ENCODE measurements around the gene UCP3. TPM values are rescaled to one million over a fixed set of nuclear protein-coding genes. Genes with fewer than 3 reads are reported as not detected.

The UCP3 gene
- total RNA-seq, 4 donors from 2014 or later = 0.74 to 2.8 (median 1.2) TPM

DNA sequence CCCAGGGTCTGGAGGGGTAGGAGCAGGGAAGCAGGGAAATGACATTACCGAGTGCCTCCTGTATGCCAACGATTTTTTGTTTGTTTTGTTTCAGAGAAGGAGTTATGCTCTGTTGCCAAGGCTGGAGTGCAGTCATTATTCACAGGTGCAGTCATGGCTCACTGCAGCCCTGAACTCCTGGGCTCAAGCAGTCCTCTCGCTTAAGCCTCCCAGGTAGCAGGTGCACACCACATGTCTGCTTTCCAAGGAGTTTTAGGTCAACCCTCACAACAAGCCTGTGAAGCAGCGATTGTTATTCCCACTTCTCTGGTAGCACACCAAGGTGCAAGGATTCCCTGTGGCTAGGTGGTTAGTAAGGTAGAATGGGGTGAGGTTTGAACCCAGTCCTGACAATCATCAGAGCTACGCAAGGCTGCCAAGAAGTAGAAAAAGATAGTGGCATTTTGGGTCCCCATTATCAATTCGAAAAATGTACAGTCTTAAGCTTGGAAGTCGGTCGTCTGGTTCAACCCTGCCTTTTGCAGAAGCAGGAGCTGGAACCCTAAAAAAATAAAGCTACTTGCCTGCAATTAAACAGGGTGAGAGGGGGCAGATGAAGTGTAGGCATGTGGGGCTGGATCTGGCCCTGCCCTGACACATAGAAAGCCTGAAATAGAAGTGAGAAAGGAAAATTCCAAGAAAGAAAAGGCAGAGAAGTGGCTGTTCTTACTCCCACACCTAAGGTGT, 9.1 kb downstream of the UCP3 start:
- DNase-seq (ENCODE audit: low spot score) (no peak), ATAC-seq (ENCODE audit: low FRiP score) (no peak)
- TF ChIP-seq CTCF (IDR thresholded peaks at IDR 0.05) = no peak

DNA sequence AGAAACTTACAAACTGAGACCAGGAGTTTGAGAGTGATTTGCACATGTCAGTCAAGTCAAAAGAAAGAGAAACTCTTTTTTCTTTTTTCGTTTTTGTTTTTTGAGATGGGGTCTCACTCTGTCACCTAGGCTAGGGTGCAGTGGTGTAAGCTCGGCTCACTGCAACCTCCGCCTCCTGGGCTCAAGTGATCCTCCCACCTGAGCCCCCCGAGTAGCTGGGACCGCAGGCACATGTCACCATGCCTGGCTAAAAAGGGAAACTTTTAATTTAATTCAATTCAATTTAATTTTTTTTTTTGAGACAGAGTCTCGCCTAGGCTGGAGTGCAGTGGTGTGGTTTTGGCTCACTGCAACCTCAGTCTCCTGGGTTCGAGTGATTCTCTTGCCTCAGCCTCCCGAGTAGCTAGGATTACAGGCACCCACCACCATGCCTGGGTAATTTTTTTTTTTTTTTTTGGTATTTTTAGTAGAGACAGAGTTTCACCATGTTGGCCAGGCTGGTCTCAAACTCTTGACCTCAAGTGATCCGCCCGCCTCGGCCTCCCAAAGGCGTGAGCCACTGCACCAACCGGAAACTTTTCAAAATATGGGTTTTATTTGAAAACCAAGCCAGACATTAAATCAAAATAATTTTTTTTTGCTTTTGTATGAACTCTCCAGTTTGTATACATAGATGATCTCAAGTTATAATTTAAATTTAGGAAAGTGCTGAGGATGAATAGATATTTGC, 9.9 kb downstream of the UCP3 start:
- ATAC-seq (ENCODE audit: low FRiP score) (no peak), DNase-seq (ENCODE audit: low spot score) (no peak)
- no peak for TF ChIP-seq CTCF (IDR thresholded peaks at IDR 0.05)

DNA sequence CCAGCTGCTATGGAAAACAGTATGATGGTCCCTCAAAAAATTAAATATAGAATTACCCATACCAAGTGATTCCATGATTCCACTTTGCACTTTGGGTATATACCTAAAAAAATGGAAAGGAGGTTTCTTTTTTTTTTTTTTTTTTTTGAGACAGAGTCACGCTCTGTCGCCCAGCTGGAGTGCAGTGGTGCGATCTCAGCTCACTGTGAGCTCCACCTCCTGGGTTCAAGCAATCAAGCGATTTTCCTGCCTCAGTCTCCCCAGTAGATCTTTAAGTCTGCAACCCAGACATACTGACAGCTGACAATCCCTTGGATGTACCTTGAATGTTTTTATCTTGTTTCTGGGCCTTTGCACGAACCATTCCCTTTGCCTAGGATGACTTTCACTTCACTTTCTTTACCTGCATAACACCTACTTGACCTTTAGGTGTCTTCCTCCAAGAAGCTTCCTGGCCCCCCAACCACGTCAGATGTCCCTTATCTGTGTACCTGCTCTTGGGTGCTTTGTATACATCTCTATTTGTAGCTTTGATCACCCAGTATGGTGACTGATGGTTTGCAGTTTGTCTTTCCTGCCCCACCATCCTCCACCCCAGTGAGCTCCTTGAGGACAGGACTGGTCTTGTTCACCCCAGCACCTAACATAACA, 11.6 kb downstream of the UCP3 start:
- no peak for ATAC-seq (ENCODE audit: low FRiP score)
- DNase-seq (ENCODE audit: low spot score) = no peak
- no peak for TF ChIP-seq CTCF (IDR thresholded peaks at IDR 0.05)

DNA sequence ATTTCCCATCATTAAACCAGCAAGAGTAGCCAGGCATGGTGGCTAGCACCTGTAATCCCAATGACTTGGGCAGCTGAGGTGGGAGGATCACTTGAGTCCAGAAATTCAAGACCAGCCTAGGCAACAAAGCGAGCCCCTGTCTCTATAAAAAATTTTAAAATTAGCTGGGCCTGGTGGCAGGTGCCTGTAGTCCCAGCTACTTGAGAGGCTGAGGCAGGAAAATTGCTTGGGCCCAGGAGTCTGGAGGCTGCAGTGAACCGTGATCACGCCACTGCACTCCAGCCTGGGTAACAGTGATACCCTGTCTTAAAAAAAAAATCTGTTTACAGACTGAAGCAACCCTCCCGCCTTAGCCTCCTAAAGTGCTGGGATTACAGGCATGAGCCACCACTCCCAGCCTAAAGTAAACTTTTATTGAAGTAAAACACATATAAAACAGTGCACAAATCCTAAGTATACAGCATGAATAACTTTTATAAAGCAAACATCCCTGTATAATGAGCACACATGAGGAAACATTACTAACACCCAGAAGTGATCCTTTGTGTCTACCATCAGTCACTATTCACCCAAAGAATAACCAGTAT, 12.6 kb downstream of the UCP3 start:
- TF ChIP-seq CTCF (IDR thresholded peaks at IDR 0.05) = no peak
- no peak for ATAC-seq (ENCODE audit: low FRiP score)
- no peak for DNase-seq (ENCODE audit: low spot score)

- no peak for ATAC-seq (ENCODE audit: low FRiP score)
- TF ChIP-seq CTCF (IDR thresholded peaks at IDR 0.05) = no peak
Measured at GRCh38 chr11:73995731-73996130, 13.2 kb downstream of the UCP3 start.

GRCh38 chr11:73995247-73995646, 13.6 kb downstream of the UCP3 start:
- no peak for TF ChIP-seq CTCF (IDR thresholded peaks at IDR 0.05)
- DNase-seq (ENCODE audit: low spot score) = no peak
- no peak for ATAC-seq (ENCODE audit: low FRiP score)

More at GRCh38 chr11:73995731-73996130, 13.2 kb downstream of the UCP3 start:
- no peak for DNase-seq (ENCODE audit: low spot score)

Measured in omental fat pad (tissue), 4 donors.